GM18873 (cell line): ENCODE results near the gene CEBPE.

Experiments used
- ATAC-seq: cut with Tn5 transposase; IDR thresholded peaks from one replicate; pipeline ENCODE4 v1.9.1; 2021; ENCODE audit warnings: mild to moderate bottlenecking, moderate library complexity, moderate number of reproducible peaks; ENCODE audit not compliant: unreplicated experiment, low FRiP score

The CEBPE gene

DNA sequence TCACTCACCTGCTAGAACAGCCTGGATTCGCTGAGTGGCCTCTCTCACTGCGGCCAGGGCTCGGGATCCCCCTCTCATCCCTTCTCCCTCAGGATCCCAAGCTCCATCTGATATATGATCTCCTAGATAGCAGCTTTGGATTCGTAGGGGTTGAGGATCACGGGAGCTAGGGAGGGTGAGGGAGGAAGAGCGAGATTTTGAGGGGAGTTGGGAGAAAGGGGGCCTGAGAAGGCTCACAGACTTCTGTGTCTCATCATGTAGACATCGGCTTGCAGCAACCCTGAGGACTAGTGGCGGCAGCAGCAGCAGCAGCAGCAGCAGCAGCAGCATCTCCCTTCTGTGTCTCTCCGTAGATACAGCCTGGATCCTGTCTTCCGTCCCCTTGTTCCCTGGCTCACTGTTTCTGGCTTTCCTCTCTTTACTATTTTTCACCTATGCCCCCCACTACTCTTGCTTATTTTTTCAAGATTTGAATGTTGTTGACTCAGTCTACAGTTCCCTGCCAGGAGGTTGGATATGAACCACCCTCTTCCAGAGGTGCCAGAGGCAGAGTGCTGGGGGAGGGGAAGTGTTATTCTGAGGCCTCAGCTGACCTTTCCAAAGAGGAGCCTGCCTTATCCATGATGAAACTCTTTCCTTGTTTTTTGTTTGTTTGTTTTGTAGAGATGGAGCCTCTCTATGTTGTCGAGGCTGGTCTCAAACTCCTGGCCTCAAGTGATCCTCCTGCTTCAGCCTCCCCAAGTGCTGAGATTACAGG is 14.3 kb downstream of the CEBPE start, which contains the start of gene CIROP:
TSS of gene CIROP (minus strand) at position 399 of the 757 bp plus-strand sequence. CDS start at position 330, 69 bp downstream.
- no peak for ATAC-seq

DNA sequence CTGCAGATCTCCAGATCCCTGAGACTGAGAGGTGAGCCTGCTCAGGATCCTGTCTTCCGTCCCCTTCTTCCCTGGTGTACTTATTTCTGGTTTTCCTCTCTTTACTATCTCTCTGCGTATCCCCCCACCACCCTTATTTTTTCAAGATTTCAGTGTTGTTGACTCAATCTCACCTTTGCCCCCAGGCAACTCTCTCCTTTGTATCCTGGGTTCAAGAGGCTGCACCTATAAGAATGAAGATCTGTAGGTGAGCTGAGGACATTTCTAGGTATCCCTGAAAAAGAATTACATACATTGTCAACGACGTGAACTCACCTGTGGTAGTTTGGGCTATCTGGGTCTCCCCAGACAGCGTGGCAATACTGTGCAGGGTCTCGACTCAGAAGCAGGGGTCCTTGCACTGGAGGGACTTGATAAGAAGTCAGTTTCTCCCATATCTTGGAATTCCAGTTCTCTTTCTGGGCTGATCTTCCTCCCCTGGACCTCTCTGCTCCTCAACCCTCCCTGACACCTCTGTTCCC is 14.9 kb downstream of the CEBPE start:
- no peak for ATAC-seq

- no peak for ATAC-seq
These were observed 15.5 kb downstream of the CEBPE start for GRCh38 chr14:23103581-23103980.

DNA sequence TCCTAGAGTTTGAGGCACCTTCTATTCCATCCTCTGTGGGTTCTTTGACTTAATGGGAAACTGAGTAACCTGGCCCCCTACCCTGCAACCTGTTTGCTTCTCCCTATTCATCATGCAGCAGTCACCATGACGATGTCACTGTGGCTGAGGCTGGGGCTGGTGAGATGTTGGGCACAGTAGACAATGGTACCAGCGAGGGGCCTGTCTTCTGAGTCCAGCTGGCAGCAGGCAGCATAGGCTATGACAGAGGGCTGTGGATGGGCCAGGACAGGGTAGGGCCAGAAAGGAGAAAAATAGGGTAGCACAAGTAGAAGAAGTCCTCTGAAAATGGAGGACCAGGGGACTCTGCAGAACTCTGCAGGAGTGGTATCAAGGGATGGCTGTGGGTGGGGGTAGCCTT is 16.3 kb downstream of the CEBPE start:
- ATAC-seq, result no peak

GRCh38 chr14:23101986-23102625 is 16.9 kb downstream of the CEBPE start:
- no peak for ATAC-seq

DNA sequence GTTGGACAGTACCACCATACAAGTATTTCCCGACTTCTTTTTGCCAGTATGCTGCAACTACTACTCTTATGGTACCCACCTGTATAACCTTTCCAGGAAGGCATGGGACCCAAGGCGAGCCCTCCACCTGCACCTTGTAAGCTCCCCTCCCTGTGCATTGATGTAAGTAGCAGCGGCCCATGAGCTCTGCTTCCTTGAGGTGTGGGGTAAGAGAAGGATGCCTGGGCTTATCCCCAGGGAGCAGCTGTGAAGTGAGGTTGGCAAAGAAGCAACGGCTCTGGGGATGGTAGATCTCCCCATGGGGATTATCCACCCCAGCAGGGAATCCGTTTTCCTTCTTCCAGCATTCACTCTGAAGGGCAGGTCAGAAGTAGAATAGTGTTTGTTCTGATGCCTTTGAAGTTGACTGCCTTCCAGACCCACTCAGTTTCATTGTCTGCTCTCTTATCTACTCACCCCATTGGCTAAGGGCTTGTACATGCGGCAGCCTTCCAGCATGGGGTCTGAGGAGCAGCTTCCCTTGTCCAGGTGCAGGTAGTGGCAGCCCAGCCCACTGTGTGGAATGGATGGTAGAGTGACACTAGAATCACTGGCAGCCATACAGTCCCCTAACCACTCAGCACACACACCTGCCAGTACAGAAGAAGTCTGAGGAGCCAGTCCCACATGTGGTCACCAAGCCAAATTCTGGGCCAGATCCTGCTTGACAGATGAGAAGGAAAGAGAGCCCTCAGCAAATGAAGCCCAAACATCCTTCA is 17.7 kb downstream of the CEBPE start:
- no peak for ATAC-seq

GRCh38 chr14:23099212-23099861 is 19.7 kb downstream of the CEBPE start:
- ATAC-seq, result no peak

GRCh38 chr14:23097786-23098185 is 21.3 kb downstream of the CEBPE start:
- ATAC-seq, result no peak

GRCh38 chr14:23095196-23096108 is 23.6 kb downstream of the CEBPE start, which contains the start of gene C14orf119:
TSS of gene C14orf119 (plus strand) at chr14:23095505. CDS start at chr14:23097659, 2,154 bp downstream.
- peak; percentile 92 for ATAC-seq

DNA sequence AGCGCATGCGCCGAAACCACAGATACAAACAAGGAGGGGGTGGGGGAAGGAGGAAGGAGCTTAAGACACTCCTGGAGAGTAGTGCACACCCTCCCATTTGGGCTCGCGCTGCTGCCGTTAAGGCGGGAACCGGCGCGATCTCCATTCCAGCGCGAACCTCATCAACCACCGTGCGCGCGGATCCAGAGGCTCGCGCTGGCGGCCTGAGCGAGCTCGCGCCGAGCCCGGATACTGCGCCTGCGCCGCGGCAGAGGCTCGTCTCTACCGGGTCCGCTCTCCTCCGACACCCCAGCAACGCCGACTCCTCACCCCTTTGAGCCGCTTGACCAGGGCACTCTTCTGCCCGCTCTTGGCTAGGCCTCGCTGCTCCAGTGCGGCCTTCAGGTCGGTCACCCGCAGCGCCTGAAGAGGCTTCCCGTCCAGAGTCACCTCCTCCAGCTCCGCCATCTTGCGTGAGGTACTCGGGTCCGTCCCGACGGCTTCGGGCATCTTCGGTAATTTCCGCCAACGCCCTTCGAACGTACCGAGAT is 24.3 kb downstream of the CEBPE start, which contains the start of gene ACIN1:
TSS of gene ACIN1 (minus strand) at position 471 of the 530 bp plus-strand sequence. CDS start at position 447, 24 bp downstream.
- peak; percentile 24 for ATAC-seq

GRCh38 chr14:23093991-23094665 is 24.9 kb downstream of the CEBPE start:
- no peak for ATAC-seq

DNA sequence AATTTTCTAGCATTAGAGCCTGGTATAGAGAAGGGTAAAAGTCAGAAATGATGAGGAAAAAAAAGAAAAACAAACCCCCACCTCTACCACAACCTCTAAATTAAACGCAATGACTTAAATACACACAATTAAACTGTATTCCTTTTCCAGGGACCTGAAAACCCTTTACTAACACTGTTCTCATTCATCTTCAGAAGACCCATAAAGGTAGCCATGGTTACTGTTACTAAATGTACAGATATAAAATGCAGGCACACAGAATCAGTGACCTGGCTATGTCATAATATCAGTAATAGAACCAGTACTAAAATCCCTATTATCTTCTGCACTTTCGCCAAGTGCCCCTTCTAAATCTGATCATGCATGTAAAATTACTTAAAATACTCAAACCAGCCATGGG is 25.5 kb downstream of the CEBPE start:
- ATAC-seq, result no peak

DNA sequence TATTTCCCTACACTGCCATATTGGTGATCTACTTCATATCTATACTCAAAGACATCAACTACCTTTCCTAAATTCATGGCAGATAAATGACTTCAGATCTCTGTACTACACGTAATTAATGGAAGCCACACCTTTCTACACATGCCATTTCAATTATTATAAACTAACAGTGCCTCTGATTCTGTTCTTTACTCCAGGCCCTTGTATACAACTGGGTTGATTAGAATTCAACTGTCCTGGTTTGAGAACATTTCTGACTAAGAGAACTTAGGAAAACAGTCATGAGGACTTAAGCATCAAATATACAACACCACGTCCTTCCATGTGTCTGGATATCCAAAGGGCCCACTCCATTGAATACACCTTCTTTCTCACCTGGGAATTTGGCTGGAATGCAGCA is 26.0 kb downstream of the CEBPE start:
- no peak for ATAC-seq

GRCh38 chr14:23091294-23092225 is 27.5 kb downstream of the CEBPE start:
- no peak for ATAC-seq

GRCh38 chr14:23090254-23090636 is 28.8 kb downstream of the CEBPE start:
- no peak for ATAC-seq

DNA sequence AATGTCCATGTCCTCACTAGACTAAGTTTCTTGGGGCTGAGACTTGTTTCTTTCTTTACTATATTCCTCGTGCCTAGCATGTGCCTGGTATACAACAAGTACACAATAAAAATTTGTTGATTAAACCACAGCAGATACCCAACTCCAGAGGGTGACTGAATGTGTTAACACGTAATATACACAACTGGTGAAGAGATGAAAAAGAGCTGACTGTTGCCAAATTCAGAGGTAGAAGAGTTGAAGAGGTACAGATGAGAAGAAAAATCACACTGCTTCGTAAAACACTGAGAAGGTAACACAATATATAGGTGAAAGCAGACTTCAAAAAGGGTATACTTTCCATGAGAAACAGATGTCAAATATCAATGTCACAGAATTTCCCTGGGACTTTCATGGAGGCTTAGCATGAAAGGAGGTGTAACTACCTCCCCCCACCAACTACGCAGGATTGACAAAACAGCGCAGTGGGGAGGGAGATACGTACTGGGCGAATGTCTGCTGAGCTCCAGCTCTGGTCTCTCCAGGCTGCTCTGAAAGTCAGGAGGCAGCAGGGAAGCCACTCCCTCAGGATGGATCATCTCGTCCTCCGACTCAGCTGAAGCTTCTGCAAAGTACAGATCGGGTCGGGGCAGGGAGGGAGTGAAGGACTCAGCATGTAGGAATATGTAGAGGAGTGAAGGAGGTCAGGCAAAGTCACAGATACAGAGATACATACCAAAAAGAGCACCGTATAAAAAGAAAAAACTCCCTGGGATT is 29.4 kb downstream of the CEBPE start:
- no peak for ATAC-seq

GRCh38 chr14:23086565-23086964 is 32.5 kb downstream of the CEBPE start:
- no peak for ATAC-seq
